OCI-LY1 (cell line): ENCODE results near the gene HOXD4.

Experiments used
- H2AFZ ChIP-seq: fragments of 200-600 bp; sonication (generic), shearing (Covaris generic); 2 replicates; pipeline ENCODE4 v1.6.0; 2014; ENCODE audit warnings: antibody characterized with exemption, mild to moderate bottlenecking, low read length
- H3F3A ChIP-seq: fragments of 200-600 bp; sonication (generic), shearing (Covaris generic); 2 replicates; pipeline ENCODE4 v1.6.0; 2014; ENCODE audit warnings: mild to moderate bottlenecking, antibody characterized with exemption, low read length, moderate library complexity; ENCODE audit not compliant: insufficient read depth
- H3K27ac ChIP-seq: fragments of 200-600 bp; sonication (generic); 2 replicates; pipeline ENCODE4 v1.5.1; 2014; ENCODE audit warnings: low read length, mixed run types, mild to moderate bottlenecking, low read depth; ENCODE audit not compliant: poor library complexity, severe bottlenecking
- H3K27me3 ChIP-seq: fragments of 200-600 bp; sonication (generic); 2 replicates; pipeline ENCODE4 v1.6.0; 2014; ENCODE audit warnings: antibody characterized with exemption, mild to moderate bottlenecking, low read length, moderate library complexity; ENCODE audit not compliant: insufficient read depth
- H3K36me3 ChIP-seq: fragments of 200-600 bp; sonication (generic); 2 replicates; pipeline ENCODE4 v1.6.1; 2014; ENCODE audit warnings: mild to moderate bottlenecking, antibody characterized with exemption, low read length, moderate library complexity, mixed read lengths; ENCODE audit not compliant: insufficient read depth
- H3K4me1 ChIP-seq: fragments of 200-600 bp; sonication (generic); 2 replicates; pipeline ENCODE4 v1.5.1; 2014; ENCODE audit warnings: mild to moderate bottlenecking, low read length, moderate library complexity; ENCODE audit not compliant: insufficient read depth, severe bottlenecking
- H3K4me2 ChIP-seq: fragments of 200-600 bp; sonication (generic), shearing (Covaris generic); 2 replicates; pipeline ENCODE4 v1.6.1; 2014; ENCODE audit warnings: low read length
- H3K4me3 ChIP-seq: fragments of 200-600 bp; sonication (generic); 2 replicates; pipeline ENCODE4 v1.5.1; 2014; ENCODE audit warnings: low read length, low read depth, mild to moderate bottlenecking, mixed read lengths; ENCODE audit not compliant: poor library complexity, severe bottlenecking
- H3K79me2 ChIP-seq: fragments of 200-600 bp; shearing (Covaris generic); 2 replicates; pipeline ENCODE4 v1.6.1; 2016; ENCODE audit warnings: mixed run types, low read length, mixed read lengths; ENCODE audit not compliant: insufficient read depth
- H3K9ac ChIP-seq: fragments of 200-600 bp; sonication (generic), shearing (Covaris generic); 2 replicates; pipeline ENCODE4 v1.6.1; 2014; ENCODE audit warnings: mild to moderate bottlenecking, low read length, mixed read lengths
- H3K9me2 ChIP-seq: fragments of 200-600 bp; sonication (generic), shearing (Covaris generic); 2 replicates; pipeline ENCODE4 v1.6.1; 2014; ENCODE audit warnings: low read depth, mild to moderate bottlenecking, low read length, mixed read lengths
- H3K9me3 ChIP-seq: fragments of 200-600 bp; shearing (Covaris generic); 2 replicates; pipeline ENCODE4 v1.6.1; 2014; ENCODE audit warnings: low read length, mixed read lengths
- H4K20me1 ChIP-seq: fragments of 200-600 bp; sonication (generic), shearing (Covaris generic); 2 replicates; pipeline ENCODE4 v1.6.0; 2016; ENCODE audit warnings: mild to moderate bottlenecking, low read length; ENCODE audit not compliant: insufficient read depth
- EZH2 ChIP-seq: fragments of 200-600 bp; sonication (generic), shearing (Covaris generic); IDR thresholded peaks from 2 replicates; pipeline ENCODE4 v1.8.0; 2017; ENCODE audit warnings: borderline replicate concordance, mixed run types, mild to moderate bottlenecking, antibody characterized with exemption, low read length, moderate library complexity, mixed read lengths
- TF ChIP-seq, protein P1 (sequence below): fragments of 200-600 bp; sonication (generic), shearing (Covaris generic); IDR thresholded peaks from 2 replicates; pipeline ENCODE4 v1.5.1; 2017; ENCODE audit warnings: mild to moderate bottlenecking, antibody characterized with exemption, low read length, moderate library complexity, mixed read lengths

The HOXD4 gene

DNA sequence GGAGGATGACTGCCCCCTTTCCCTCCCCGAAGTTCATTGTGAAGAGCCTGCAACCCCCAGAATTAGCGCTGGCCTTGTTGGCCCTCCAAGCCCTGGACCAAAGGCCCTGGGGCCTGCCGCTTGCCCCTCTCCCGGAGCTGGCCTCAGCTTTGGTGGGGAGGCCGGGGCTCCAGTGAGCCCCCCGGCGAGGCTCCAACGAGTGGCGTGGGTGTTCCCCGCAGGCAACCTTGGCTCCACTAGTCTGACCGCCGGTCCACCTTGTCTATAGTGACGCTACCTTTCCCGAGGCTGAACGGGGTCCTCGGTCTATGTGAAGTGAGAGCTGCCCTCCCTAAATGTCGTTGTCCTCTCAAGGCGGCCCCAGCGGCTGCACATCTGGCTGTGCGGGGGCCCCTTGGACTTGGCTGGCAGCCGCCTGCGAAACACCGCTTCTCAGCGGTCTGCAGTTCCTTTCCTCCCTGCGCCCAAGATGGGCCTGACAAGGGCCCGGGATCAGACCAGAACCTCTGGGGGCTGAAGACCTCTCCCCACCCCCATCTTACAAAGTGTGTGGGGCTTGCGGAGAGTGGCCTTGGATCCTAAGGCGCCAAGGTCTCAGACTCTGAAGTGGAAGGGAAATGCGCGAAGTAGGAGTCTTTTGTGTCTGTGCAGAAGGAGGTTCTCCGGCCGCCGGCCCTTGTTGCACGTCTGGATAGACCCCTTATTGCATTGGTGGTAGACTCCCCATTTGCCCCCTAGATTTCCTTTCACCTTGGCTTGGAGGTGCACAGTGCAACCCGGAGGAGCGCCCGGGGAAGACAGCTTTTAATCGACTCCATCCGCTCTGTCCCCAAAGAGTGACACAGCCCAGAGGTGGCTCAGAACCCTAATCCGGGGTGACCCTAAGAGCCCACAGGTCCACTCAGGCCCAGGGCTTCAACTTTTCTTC lies 38.7 kb upstream of the HOXD4 start:
- H3K79me2 ChIP-seq: no peaks in the 10 kb centered on the region
- no peaks in the 10 kb centered on the region for H3K4me1 ChIP-seq
- no peaks in the 10 kb centered on the region for H4K20me1 ChIP-seq
- no peak overlapping the region for H3K27ac ChIP-seq
- H3K4me2 ChIP-seq: no peak overlapping the region
- no peaks in the 10 kb centered on the region for H3K27me3 ChIP-seq
- H3K36me3 ChIP-seq: no peaks in the 10 kb centered on the region
- no peaks in the 10 kb centered on the region for H3K9me2 ChIP-seq
- no peak overlapping the region for H3K9ac ChIP-seq
- no peaks in the 10 kb centered on the region for H3K9me3 ChIP-seq
- no peak overlapping the region for H3K4me3 ChIP-seq
- H2AFZ ChIP-seq: no peak overlapping the region
- no peaks in the 10 kb centered on the region for H3F3A ChIP-seq
- TF ChIP-seq EZH2: no peak
- TF ChIP-seq, protein P1, sequence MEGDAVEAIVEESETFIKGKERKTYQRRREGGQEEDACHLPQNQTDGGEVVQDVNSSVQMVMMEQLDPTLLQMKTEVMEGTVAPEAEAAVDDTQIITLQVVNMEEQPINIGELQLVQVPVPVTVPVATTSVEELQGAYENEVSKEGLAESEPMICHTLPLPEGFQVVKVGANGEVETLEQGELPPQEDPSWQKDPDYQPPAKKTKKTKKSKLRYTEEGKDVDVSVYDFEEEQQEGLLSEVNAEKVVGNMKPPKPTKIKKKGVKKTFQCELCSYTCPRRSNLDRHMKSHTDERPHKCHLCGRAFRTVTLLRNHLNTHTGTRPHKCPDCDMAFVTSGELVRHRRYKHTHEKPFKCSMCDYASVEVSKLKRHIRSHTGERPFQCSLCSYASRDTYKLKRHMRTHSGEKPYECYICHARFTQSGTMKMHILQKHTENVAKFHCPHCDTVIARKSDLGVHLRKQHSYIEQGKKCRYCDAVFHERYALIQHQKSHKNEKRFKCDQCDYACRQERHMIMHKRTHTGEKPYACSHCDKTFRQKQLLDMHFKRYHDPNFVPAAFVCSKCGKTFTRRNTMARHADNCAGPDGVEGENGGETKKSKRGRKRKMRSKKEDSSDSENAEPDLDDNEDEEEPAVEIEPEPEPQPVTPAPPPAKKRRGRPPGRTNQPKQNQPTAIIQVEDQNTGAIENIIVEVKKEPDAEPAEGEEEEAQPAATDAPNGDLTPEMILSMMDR: no peak

DNA sequence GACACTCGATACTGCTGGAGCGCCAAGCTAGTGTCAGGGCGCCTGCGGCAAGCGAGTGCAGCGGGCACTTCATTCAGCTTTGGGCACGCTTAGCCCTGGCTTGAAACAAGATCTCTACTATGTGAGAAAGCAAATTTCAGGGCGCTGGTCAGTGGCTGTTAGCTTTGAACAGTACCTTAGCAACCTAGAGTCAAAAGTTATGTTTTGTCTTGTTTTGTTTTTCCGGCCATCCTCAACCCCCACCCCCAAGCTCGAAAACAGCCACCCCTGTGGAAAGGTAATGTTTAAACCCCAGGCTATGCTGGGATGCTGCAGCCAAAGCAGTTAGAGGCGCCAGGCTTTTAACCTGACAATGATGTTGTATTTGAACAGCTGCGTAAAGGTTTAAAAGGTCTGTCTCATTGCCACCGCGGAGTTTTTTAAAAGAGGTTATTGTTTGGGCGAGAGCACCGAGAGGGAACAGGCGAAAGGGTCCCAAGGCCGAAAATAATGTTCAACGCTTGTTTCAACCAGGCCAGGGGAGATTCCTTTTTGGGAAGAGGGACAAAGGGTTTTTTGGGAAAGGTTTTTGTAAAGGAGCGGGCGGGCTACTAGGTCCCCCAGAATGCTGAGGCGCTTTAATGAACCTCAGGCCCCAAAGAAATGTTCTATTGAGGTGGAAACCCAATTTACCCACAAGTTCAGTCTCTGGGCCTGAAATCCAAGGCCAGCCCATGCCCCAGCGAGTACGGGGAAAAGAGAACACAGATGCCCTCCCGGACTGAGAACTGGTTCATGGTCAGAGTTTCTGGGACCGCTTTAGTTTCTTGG lies 37.0 kb upstream of the HOXD4 start:
- H3K27me3 ChIP-seq: no peaks in the 10 kb centered on the region
- H3K9ac ChIP-seq: no peak overlapping the region
- no peak overlapping the region for H3K4me3 ChIP-seq
- no peaks in the 10 kb centered on the region for H3K36me3 ChIP-seq
- H3K9me2 ChIP-seq: no peaks in the 10 kb centered on the region
- H3K79me2 ChIP-seq: no peaks in the 10 kb centered on the region
- H3K27ac ChIP-seq: no peak overlapping the region
- H3K4me2 ChIP-seq: no peak overlapping the region
- no peaks in the 10 kb centered on the region for H3K9me3 ChIP-seq
- no peaks in the 10 kb centered on the region for H3F3A ChIP-seq
- H3K4me1 ChIP-seq: no peaks in the 10 kb centered on the region
- no peak for TF ChIP-seq EZH2
- TF ChIP-seq, protein P1: no peak
- no peaks in the 10 kb centered on the region for H4K20me1 ChIP-seq
- H2AFZ ChIP-seq: no peak overlapping the region

GRCh38 chr2:176114930-176115625 lies 36.3 kb upstream of the HOXD4 start:
- Histone ChIP-seq H3K36me3 (no peaks in the 10 kb centered on the region), H2AFZ (no peak overlapping the region), H3K4me2 (no peak overlapping the region), H4K20me1 (no peaks in the 10 kb centered on the region), H3K27me3 (no peaks in the 10 kb centered on the region), H3F3A (no peaks in the 10 kb centered on the region), H3K9me2 (no peaks in the 10 kb centered on the region), H3K4me1 (no peaks in the 10 kb centered on the region), H3K9me3 (no peaks in the 10 kb centered on the region), H3K27ac (no peak overlapping the region), H3K4me3 (no peak overlapping the region), H3K9ac (no peak overlapping the region), H3K79me2 (no peaks in the 10 kb centered on the region)
- no peak for TF ChIP-seq EZH2
- TF ChIP-seq, protein P1: no peak
